ENCODE results near the gene HS6ST2.

The HS6ST2 gene

GRCh38 chrX:132609362-132609848 lies 349.0 kb downstream of the HS6ST2 start:
- H3K27ac ChIP-seq (ENCODE audit: low read depth, low read length, poor library complexity, severe bottlenecking), result no peak overlapping the region
- H3K79me2 ChIP-seq (ENCODE audit: insufficient read depth, low read length), result no peaks in the 10 kb centered on the region
- no peak overlapping the region for H3K4me2 ChIP-seq (ENCODE audit: low read length)
- no peaks in the 10 kb centered on the region for H3K4me1 ChIP-seq (ENCODE audit: insufficient read depth, low read length, severe bottlenecking)
- H3F3A ChIP-seq (ENCODE audit: insufficient read depth, low read length), result no peaks in the 10 kb centered on the region
- no peaks in the 10 kb centered on the region for H3K36me3 ChIP-seq (ENCODE audit: insufficient read depth, low read length)
- TF ChIP-seq CTCF (IDR thresholded peaks at IDR 0.05; ENCODE audit: low read length), result no peak
- no peak for TF ChIP-seq EZH2 (IDR thresholded peaks at IDR 0.05; ENCODE audit: borderline replicate concordance, low read length)
- no peaks in the 10 kb centered on the region for H3K27me3 ChIP-seq (ENCODE audit: insufficient read depth, low read length)
- H4K20me1 ChIP-seq (ENCODE audit: insufficient read depth, low read length), result no peaks in the 10 kb centered on the region
- H3K4me3 ChIP-seq (ENCODE audit: low read depth, low read length, poor library complexity, severe bottlenecking), result no peak overlapping the region
- H3K9me2 ChIP-seq (ENCODE audit: low read depth, low read length), result no peaks in the 10 kb centered on the region
- H2AFZ ChIP-seq (ENCODE audit: low read length), result no peak overlapping the region
- H3K9ac ChIP-seq (ENCODE audit: low read length), result no peak overlapping the region
- H3K9me3 ChIP-seq (ENCODE audit: low read length), result no peaks in the 10 kb centered on the region

- H3K4me2 ChIP-seq (ENCODE audit: low read length), result no peak overlapping the region
- H3F3A ChIP-seq (ENCODE audit: insufficient read depth, low read length), result no peaks in the 10 kb centered on the region
- H3K27me3 ChIP-seq (ENCODE audit: insufficient read depth, low read length), result no peaks in the 10 kb centered on the region
- H3K79me2 ChIP-seq (ENCODE audit: insufficient read depth, low read length), result no peaks in the 10 kb centered on the region
- H3K4me1 ChIP-seq (ENCODE audit: insufficient read depth, low read length, severe bottlenecking), result no peaks in the 10 kb centered on the region
- no peaks in the 10 kb centered on the region for H3K9me2 ChIP-seq (ENCODE audit: low read depth, low read length)
- TF ChIP-seq CTCF (IDR thresholded peaks at IDR 0.05; ENCODE audit: low read length) (no peak), EZH2 (IDR thresholded peaks at IDR 0.05; ENCODE audit: borderline replicate concordance, low read length) (no peak)
- no peaks in the 10 kb centered on the region for H3K36me3 ChIP-seq (ENCODE audit: insufficient read depth, low read length)
- no peaks in the 10 kb centered on the region for H4K20me1 ChIP-seq (ENCODE audit: insufficient read depth, low read length)
- H3K9me3 ChIP-seq (ENCODE audit: low read length), result no peaks in the 10 kb centered on the region
- no peak overlapping the region for H2AFZ ChIP-seq (ENCODE audit: low read length)
- no peak overlapping the region for H3K27ac ChIP-seq (ENCODE audit: low read depth, low read length, poor library complexity, severe bottlenecking)
- no peak overlapping the region for H3K9ac ChIP-seq (ENCODE audit: low read length)
- no peak overlapping the region for H3K4me3 ChIP-seq (ENCODE audit: low read depth, low read length, poor library complexity, severe bottlenecking)
Observed at GRCh38 chrX:132603700-132604286, 354.6 kb downstream of the HS6ST2 start.

GRCh38 chrX:132602701-132603100 lies 355.7 kb downstream of the HS6ST2 start:
- Histone ChIP-seq H3K36me3 (ENCODE audit: insufficient read depth, low read length) (no peaks in the 10 kb centered on the region), H3K9me3 (ENCODE audit: low read length) (no peaks in the 10 kb centered on the region), H3K27me3 (ENCODE audit: insufficient read depth, low read length) (no peaks in the 10 kb centered on the region), H3K4me1 (ENCODE audit: insufficient read depth, low read length, severe bottlenecking) (no peaks in the 10 kb centered on the region), H2AFZ (ENCODE audit: low read length) (no peak overlapping the region), H3K9ac (ENCODE audit: low read length) (no peak overlapping the region), H3K79me2 (ENCODE audit: insufficient read depth, low read length) (no peaks in the 10 kb centered on the region), H3K4me2 (ENCODE audit: low read length) (no peak overlapping the region), H3K9me2 (ENCODE audit: low read depth, low read length) (no peaks in the 10 kb centered on the region), H4K20me1 (ENCODE audit: insufficient read depth, low read length) (no peaks in the 10 kb centered on the region), H3K4me3 (ENCODE audit: low read depth, low read length, poor library complexity, severe bottlenecking) (no peak overlapping the region), H3F3A (ENCODE audit: insufficient read depth, low read length) (no peaks in the 10 kb centered on the region), H3K27ac (ENCODE audit: low read depth, low read length, poor library complexity, severe bottlenecking) (no peak overlapping the region)
- TF ChIP-seq CTCF (IDR thresholded peaks at IDR 0.05; ENCODE audit: low read length), result no peak
- TF ChIP-seq EZH2 (IDR thresholded peaks at IDR 0.05; ENCODE audit: borderline replicate concordance, low read length), result no peak
